Head of caudate nucleus (tissue), 42 donors: ENCODE data around the gene RELCH.
A peak's percentile ranks its signal among the peaks of the same experiment; 100 is the strongest.
"Not testable (repeated sequence)": the region's sequence is repeated elsewhere in the genome, so short reads cannot be mapped to it uniquely, and the experiment has no call there.

Source experiments
- DNase-seq, 42 donors: peaks; one replicate each; pipeline versions ENCODE4 v3.0.0 to v3.0.0-alpha.2; 2020 to 2021; ENCODE audit warnings: mixed read lengths in 7 of 42
- intact Hi-C: fragments of 100-400 bp; cut with DNase I; formaldehyde crosslinking; loops from one replicate; pipeline ENCODE4 v1.15.0; 2022

The RELCH gene

DNA sequence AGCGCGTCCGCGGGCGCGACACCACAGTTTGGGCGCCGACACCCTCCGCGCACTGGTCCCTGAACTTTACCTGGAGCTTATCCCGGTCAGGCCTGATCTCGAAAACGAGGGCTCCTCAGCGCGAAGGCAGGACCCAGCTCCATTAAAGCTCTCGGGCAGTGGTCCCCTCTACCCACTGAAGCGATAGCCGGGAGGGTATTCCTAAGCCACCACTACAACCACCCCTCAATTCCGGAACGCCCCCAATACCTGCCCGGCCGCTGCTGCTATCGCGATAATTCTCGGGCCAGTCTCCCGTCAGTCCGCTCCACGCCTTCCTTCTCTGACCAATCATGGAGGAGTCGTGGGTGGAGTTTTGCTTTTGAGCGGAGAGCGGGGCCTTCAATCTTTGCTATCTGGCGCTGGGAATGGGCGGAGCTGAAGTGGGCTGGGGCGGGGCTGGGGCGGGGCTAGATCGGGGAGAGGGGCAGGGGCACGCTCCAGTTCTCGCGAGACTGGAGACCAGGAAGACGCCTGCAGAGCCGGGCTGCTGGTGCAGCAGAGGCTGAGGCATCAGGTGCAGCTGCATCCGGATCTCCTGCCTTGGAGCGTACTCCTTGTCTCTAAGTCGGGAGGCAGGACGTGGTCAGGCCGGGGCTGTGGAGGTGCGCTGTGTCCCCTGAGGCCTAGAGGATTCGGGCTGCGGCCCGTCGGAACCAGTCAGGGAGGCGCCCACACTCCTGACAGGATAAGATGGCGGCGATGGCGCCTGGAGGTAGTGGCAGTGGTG lies at the start of gene RELCH, which contains the start of gene PIGN:
Gene RELCH (plus strand): TSS at position 482 of the 769 bp plus-strand sequence. CDS start 251 bp downstream, at position 733.
Gene PIGN (minus strand): TSS at position 283 of the 769 bp plus-strand sequence. CDS start 25,703 bp downstream, outside the sequence.
- intact Hi-C loops, result loop anchor here (10.0 kb wide), 1 partner anchor 338 kb away; the partner anchor contains the start of gene ZCCHC2

GRCh38 chr18:62138461-62139235 lies 48.4 kb upstream of the RELCH start:
- intact Hi-C loops, result no loop called here
- DNase-seq, result no peak

More for the DNA sequence above, at the start of gene RELCH, which contains the start of gene PIGN:
- peak; percentile 84 to 99 (median 97) for DNase-seq

- no peak for DNase-seq
- intact Hi-C loops, result no loop called here
Observed at GRCh38 chr18:62140259-62140658, 46.8 kb upstream of the RELCH start.

- no peak for DNase-seq
- intact Hi-C loops, result no loop called here
Observed at GRCh38 chr18:62144338-62144737, 42.7 kb upstream of the RELCH start.

- intact Hi-C loops, result no loop called here
- DNase-seq, result no peak
Observed at GRCh38 chr18:62151068-62151771, 35.8 kb upstream of the RELCH start.

GRCh38 chr18:62152844-62153243 lies 34.2 kb upstream of the RELCH start:
- intact Hi-C loops, result no loop called here
- DNase-seq, result no peak

DNA sequence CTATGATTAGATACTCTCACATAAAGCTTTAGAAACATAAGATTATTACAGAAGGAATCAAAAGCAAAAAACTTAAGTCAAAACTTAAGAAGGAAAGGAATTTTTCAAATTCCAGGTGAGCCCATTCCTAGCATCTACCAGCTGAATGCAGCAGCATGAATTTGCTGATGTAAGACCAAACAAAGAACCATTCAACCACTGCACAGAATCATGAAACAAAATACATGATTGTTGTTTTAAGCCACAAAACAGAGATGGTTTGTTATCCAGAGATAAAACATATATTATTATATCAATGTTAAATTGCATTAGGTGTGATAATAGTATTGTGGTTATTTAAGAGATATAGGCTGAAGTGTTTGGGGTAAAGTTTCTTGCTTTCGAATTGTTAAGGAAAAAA lies 29.2 kb upstream of the RELCH start:
- intact Hi-C loops, result no loop called here
- peak in 1 of 42 donors; percentile 9 for DNase-seq

GRCh38 chr18:62164310-62164709 lies 22.7 kb upstream of the RELCH start:
- DNase-seq, result no peak
- intact Hi-C loops, result no loop called here

- no peak for DNase-seq
- intact Hi-C loops, result no loop called here
Observed at GRCh38 chr18:62164855-62165487, 22.1 kb upstream of the RELCH start.

DNA sequence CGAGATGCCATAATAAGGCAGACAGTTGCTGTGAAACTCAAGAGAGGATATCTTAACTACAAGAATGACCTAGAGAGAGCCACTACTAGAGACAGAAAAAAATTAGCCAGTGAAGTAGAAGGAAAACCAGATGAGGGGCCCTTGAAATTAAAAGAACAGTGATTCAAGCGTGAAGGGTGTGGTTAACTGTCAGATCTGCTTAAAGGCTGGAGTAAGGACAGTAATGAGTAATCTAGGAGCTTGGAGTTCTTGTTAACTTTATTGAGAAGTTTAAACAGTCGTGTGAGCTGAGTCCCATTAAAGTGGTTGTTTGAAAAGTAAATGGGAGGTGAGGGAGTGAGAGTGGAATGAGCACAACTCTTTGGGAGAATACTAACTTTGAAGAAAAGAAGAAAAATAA lies 21.5 kb upstream of the RELCH start:
- intact Hi-C loops, result no loop called here
- no peak for DNase-seq

- DNase-seq, intact Hi-C loops: not testable (repeated sequence)
Observed at GRCh38 chr18:62166524-62166923, 20.5 kb upstream of the RELCH start.

GRCh38 chr18:62170857-62171256 lies 16.2 kb upstream of the RELCH start:
- intact Hi-C loops, result no loop called here

DNA sequence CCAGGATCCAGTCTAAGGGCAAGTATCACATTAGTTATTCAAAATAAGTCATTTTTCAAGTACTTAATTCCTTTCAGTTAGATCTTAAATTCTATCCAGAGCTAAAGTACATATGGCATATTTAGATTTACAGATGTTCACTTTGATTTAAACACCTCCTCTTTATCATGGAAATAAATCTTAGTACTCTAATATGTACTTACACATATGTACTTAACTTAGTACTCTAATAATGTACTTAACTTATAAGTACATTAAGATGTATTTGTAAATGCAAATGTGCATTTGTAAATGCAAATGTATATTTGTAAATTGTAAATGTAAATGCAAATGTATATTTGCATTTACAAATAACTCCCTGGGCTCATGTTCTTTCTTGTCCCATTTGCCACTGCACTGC lies 14.8 kb upstream of the RELCH start:
- no peak for DNase-seq
- intact Hi-C loops, result no loop called here

More at GRCh38 chr18:62170857-62171256, 16.2 kb upstream of the RELCH start:
- no peak for DNase-seq

DNA sequence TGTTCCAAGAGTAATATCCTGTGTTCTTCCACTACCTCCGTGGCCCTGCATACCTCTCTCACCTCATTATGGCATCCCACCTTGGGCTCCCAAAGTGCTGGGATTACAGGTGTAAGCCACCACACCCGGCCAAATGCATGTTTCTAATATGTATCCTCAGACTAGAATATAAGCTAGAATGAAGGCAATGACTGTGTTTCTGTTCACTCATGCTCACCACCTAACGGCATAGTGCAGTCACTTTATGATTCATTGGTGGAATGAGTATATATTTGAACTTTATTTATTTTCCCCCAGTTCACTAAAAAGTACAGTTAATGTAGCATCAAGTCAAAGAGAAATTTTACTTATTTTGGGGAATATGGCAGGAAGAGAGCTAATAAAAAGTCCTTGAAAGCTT lies 11.5 kb upstream of the RELCH start:
- no peak for DNase-seq
- intact Hi-C loops, result no loop called here

- DNase-seq, result no peak
- intact Hi-C loops, result no loop called here
Observed at GRCh38 chr18:62177271-62177670, 9.8 kb upstream of the RELCH start.

DNA sequence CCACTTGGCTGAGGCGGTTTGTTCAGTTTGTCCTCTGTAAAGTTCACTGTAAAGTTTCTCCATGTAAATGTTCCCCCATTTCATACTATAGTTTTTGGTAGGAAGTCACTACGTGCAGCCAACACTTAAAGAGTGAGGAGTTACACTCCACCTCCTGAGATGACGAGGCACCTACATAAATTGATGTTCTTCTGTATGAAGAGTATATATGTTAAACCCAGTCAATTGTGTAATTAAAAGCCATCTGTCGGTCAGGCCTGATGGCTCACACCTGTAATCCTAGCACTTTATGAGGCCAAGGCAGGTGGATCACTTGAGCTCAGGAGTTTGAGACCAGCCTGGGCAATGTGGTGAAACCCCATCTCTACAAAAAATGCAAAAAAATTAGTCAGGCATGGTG lies 7.8 kb upstream of the RELCH start:
- intact Hi-C loops, result no loop called here
- DNase-seq, result no peak

DNA sequence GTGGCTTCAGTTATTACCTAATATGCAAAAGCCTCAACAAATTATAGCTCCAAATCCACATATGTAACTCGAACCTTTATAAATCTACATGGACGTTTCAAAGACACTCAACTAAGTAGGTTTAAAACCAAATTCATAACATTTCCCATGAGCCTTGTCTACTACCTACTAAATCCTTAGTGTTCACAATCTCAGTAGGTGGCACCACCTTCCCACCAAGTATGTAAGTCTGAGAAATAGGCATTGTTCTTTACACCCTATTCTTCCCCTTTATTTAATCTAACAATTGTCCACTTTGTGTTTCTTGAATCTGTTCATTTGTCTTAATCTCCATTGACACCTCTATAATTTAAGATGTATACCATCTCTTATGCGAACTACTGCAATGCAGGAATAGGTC lies 4.8 kb upstream of the RELCH start:
- intact Hi-C loops, result loop anchor here (5.0 to 10.0 kb wide), 2 partner anchors 343 to 405 kb away; partner anchors contain the start of gene ZCCHC2
- peak in 1 of 42 donors; percentile 14 for DNase-seq

DNA sequence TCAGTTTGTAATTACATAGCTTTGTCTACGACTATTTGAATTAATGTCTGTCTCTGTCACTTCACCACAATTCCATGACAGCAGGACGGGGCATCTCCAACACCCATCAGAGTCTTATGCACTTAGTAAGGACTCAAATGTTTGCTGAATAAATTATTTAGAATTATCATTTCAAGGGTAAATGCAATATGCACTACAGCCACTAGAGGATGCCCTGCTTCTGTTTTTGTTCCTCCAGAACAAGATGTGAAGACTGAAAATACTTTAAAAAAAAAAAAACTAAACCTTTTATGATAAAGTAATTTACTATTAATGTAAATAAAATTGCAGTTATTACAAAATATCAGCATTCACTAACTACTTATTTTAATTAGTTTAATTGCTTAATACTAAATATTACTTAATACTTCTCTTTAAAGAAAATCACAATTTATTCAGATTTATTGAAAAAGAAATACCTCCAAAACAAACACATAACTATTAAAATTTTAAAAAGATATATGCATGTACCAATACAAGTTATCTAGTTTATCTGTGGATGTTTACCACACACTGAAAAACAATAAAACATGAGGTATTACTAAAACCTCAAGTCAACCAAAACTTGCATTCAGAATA lies 3.4 kb upstream of the RELCH start:
- DNase-seq, result peak in 21 of 42 donors; percentile 8 to 79 (median 39)
- intact Hi-C loops, result loop anchor here (5.0 to 10.0 kb wide), 2 partner anchors 341 to 404 kb away; partner anchors contain the start of gene ZCCHC2

DNA sequence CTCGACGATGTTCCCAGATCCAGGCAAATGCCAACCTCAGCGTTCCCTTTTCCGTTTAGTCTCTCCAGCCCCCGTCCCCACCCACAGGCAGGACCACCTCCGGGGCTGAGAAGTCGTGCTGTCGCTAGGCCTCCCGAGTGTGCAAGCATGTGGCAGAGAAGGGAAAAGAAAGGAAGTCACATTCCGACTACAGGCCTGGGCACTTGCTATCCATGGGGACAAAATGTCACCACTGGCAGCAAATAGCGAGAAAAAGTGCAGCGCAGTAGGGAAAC lies 619 bp upstream of the RELCH start:
- peak in 3 of 42 donors; percentile 25 to 53 (median 32) for DNase-seq
- intact Hi-C loops, result loop anchor here (10.0 kb wide), 1 partner anchor 338 kb away; the partner anchor contains the start of gene ZCCHC2
